Heart left ventricle (tissue), 13 donors: Measurements from ENCODE around the gene TCERG1.

ENCODE experiments used
- POLR2A ChIP-seq, 2 donors: fragments of 450-650 bp; IDR thresholded peaks; one replicate each; pipeline ENCODE4 v1.6.1; 2017; ENCODE audit warnings: antibody characterized with exemption in 2 of 2, mild to moderate bottlenecking in 2 of 2, moderate library complexity in 2 of 2
- TF ChIP-seq, protein P1 (sequence below), 12 donors: fragments of 200-600 bp; sonication (generic) in 4 of 12; IDR thresholded peaks; one replicate each; pipeline versions ENCODE4 v1.5.0 to v1.8.0; 2018 to 2022; ENCODE audit warnings: antibody characterized with exemption in 12 of 12, mild to moderate bottlenecking in 5 of 12
- donor health status: ischemic (EF 13 %, LVEDD 7.1; RV severe dilation, severe dysfunction).
- donor health status: DM: no; HTN: yes; CAD: no.
- donor health status: DM: no; HTN: no; CAD: no.
- donor health status: ischemic (EF 25% LVEDD 6.9; RV normal size, moderate dysfunction).
- donor health status: ischemic (EF 25% LVEDD 5.7; RV mildly dilated, moderate dysfunction).
- donor health status: ischemic (EF 35%, LVEDD 5.7; RV mildly dilated, moderate dysfunction).
- donor health status: nonischemic (EF 11% LVEDD 7.7; RV severe dilation, severe dysfunction).
- donor health status: DM: yes; HTN: yes; CAD: no.
- donor health status: PGD.
- donor health status: ischemic (EF 29% LVEDD 5.4; RV normal size, mild dysfunction).
- donor health status: nonischemic (EF 23%, LVEDD 6.1; RV moderate dilation, normal function).

DNA sequence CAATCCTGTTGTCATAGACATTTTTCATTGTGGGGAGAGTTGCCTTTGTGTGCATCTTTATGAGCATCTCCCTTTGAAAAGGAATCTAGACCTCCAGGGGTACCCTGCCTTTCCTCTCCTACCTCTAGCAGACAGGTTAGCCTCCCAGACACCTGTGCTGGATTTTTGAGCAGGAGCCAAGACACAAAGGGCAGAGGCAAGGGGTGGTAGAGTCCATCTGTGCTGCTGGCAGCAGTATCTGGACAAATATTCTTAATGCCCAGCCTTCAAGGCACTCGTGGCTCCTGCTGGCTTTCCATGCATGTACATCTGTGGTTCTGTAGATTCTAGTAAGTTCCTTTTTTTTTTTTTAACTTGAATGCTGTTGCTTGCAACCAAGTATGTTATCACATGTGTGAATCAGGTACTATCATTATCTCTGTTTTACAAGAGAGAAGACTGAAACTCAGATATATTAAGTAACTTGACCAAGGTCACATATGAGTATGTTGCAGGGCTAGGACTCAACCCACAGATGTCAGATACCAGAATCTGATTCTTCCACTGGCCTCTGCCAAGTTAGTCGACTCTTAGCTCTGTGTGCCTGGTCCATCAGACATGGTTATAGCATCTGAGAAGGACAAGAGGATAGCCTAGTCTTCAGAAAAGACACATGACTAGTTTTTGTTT is 101.8 kb downstream of the TCERG1 start:
- no peak for TF ChIP-seq POLR2A (IDR thresholded peaks at IDR 0.05)
- TF ChIP-seq, protein P1, sequence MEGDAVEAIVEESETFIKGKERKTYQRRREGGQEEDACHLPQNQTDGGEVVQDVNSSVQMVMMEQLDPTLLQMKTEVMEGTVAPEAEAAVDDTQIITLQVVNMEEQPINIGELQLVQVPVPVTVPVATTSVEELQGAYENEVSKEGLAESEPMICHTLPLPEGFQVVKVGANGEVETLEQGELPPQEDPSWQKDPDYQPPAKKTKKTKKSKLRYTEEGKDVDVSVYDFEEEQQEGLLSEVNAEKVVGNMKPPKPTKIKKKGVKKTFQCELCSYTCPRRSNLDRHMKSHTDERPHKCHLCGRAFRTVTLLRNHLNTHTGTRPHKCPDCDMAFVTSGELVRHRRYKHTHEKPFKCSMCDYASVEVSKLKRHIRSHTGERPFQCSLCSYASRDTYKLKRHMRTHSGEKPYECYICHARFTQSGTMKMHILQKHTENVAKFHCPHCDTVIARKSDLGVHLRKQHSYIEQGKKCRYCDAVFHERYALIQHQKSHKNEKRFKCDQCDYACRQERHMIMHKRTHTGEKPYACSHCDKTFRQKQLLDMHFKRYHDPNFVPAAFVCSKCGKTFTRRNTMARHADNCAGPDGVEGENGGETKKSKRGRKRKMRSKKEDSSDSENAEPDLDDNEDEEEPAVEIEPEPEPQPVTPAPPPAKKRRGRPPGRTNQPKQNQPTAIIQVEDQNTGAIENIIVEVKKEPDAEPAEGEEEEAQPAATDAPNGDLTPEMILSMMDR (IDR thresholded peaks at IDR 0.05), result no peak
